GM19240 (cell line): ENCODE data around the gene C1QA.
"Not testable (repeated sequence)": the region's sequence is repeated elsewhere in the genome, so short reads cannot be mapped to it uniquely, and the experiment has no call there.

Source experiments
- DNase-seq: peaks from one replicate; pipeline ENCODE4 v3.0.0; 2011; ENCODE audit warnings: low spot score; ENCODE audit not compliant: insufficient read length

The C1QA gene

DNA sequence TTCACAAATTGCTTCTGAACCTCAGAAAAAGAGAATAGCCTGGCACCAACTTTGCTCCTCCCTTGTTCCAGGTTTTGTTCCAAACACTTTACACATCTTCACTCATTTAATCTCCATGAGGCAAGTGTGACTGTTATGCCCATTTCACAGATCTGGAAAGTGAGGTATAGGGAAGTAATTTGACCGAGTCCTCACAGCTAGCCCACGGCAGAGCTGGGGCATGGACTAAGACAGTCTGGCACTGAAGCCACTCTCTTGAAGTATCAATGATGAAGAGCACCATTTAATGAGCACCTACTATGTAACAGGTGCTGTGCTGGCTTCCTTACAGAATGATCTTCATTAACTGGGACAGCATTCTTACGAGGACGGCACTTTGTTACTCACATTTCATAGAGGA is 35.6 kb downstream of the C1QA start:
- no peak for DNase-seq

DNA sequence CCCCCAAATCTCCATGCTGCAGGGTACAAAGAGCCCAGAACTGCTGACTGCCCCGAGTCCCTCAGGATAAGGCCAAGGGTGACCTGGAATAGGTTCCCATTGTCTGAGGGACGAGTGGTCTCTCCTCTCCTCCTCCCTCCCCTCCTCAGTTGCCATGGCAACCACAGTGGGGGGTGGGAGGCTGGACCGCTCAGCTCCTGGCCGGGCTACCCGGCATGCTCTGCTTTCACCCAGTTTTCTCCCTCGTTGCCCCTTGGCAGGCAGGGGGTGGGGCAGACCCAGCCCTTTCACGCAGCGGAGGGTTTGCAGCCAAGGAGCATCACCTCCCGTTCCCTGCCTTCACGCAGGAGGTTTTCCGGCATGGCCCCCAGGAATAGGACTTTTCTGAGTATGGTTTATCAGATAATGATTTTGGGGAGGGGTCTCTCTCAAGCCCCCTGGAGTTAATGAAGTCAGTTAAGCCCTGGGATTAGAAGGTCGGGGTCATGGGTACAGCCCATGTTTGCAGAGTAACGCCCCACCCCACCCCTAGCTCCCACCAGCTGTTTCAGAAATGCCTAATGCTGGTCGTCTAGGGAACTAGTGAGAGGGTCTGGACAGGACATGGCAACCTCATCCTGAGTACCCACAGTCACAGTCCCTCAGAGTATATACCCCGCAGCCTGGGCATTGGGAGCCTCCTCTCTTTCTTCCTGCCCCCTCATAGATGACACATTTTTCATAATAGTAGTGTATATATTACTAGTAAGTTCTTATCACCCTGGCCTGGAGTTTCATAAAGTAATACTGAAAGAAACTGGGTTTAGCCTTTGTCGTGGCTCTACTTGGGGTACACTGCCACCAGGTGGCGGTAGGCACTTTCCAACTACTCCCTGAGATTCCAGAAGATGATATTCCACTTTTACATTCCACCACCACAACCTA is 37.3 kb downstream of the C1QA start:
- DNase-seq = peak; percentile 47

DNA sequence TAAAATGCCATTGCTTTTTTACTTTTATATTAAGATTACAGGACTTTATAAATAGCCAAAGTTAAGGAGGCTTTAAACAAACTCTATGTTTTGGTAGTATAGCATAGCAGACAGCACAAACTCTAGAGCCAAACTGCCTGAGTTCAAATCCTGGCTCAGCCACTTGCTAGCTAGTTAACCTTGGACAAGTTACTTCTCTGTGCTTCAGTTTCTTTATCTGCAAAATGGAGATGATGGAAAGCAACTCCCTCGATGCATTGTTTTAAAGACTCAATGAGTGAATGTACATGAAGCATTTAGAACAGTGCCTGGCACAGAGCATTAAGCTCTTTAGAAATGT is 38.0 kb downstream of the C1QA start:
- no peak for DNase-seq

DNA sequence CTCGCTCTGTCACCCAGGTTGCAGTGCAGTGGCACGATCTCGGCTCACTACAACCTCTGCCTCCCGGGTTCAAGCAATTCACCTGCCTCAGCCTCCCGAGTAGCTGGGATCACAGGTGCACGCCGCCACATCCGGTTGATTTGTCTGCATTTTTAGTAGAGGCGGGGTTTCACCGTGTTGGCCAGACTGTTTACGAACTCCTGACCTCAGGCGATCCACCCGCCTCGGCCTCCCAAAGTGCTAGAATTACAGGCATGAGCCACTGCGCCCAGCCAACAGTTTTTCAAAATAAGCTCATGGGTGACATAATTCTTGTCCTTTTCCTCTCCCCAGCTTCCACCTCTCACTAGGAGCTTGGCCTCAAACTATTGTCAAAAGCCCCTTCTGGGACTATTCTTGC is 39.7 kb downstream of the C1QA start:
- not testable (repeated sequence) for DNase-seq

DNA sequence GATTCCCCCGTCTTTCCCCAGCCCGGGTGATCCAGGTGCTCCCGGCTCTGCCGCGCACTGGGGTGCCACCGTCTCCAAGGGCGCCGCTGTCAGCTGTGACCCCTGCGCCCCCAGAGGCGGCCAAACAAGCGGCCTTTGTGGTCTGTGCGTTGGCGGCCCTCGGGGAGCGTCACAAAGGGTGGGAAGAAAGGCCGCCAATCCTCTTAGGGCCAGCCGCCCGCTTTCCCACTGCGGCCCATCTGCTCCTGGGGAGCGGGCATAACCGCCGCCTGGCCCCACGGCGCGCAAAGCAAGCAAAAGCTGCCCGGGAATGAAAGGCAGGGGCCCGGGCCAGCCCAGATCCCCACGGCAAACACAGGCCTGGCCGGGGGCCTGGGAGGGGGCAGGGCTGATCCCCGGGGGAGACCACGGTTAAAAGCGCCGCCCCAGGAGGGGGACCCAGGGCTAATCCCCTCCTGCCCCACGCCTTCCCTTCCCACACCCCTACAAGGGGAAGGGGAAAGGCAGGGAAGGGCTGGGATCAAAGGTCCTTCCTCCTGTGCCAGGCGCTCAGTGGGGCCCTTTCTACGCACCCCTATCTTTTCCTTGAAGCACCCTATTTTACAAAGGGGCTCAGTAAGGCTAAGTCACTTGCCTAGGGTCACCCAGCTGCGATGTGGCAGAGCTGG is 40.6 kb downstream of the C1QA start:
- no peak for DNase-seq

DNA sequence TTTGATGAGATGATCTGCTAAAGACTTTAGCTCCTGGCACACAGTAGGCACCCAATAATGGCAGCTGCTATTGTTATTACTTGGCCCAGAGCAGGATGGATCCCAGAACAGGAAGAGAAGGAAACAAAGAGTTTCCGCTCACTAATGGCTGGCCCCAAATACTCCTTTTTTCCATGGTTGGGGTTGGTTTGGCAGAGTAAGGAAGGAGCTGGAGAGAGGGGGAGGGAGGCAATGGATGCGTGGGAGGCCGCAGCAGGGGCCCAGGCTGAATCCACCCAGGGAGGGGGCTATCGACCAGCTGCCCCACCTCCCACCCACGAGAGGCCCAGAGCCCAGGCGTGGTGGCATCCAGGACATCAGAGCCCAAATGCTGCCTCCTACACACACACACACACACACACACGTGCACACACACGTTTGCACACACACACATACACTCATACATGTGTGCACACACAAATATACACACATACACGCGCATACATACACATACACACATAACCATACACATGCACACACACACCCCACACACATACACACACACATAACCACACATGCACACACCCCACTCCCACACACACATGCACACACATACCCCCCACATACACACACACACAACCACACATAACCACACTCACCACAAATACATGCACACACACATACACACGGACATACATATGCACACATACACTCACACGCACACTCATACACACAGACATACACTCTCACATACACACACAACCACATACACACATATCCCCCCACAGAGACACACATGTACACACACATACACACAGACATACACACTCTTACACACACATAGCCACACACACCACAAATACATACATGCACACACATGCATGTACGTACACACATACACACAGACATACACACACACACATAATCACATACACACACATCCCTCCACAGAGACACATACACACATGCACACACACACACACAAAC is 41.8 kb downstream of the C1QA start:
- DNase-seq = no peak

DNA sequence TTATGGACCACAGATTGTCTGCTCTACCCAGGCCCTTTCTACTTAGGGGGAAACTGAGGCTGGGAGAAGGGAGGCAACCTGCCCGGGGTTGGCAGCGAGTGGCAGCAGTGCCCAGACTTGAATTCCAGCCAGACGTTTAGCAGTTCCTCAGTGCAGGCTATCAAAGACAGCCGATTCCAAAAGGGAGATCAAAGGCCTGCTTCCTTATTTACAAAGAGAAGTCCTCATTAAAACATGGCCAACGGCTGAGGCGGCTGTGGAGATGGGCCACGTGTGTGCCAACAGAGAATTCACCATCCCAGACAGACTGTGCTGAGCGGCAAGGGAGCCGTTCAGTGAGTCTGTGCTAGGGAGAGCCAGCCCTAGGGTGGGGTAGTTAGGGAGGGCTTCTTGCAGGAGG is 44.3 kb downstream of the C1QA start:
- DNase-seq = no peak

DNA sequence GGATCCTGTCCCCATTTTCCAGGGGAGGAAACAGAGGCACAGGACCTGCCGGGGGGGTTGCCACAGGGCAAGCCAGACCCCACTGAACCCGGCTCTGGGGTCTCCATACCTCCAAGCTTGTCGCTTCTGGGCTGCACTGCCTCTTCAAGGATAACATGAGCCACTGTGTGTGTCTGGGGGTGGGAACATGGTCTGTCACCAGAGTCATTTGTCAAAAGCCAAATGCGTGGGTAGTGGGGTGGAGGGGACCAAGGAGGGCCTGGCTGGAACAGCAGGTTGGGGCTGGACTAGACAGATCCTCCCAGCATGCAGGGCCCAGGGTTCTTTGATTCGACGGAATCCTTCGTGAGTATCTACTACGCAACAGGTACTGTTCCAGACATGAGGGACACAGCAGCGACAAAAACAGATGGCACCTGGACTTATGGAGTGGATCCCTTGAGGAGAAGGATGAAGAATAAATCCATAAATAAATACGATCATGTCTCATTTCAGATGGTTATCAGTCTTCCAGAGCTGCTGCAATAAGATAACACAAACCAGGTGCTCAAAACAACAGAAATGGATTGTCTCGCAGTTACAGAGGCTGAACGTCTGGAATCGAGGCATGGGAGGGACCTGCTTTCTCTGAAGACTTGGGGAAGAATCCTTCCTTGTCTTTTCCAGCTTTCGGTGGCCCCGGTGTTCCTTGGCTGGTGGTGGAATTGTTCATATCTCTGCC is 45.3 kb downstream of the C1QA start:
- no peak for DNase-seq

DNA sequence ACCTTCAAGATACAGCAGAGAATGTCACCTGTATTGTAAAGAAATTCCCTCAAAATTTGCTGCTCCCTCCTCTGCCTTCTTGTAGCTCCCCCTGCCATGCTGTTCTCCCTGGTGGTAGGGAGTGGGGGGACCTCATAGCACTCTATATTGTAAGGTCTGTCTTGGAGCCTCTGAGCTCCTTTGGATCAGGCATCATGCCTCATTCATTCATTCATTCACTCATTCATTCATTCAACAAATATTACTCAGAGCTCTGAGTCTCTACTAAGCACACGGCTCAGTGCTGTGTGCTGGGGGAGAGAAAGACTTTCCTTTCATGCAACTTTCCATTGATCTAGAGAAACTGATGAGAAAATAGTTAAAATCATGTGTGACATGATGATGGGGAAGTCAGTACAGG is 47.1 kb downstream of the C1QA start:
- no peak for DNase-seq

DNA sequence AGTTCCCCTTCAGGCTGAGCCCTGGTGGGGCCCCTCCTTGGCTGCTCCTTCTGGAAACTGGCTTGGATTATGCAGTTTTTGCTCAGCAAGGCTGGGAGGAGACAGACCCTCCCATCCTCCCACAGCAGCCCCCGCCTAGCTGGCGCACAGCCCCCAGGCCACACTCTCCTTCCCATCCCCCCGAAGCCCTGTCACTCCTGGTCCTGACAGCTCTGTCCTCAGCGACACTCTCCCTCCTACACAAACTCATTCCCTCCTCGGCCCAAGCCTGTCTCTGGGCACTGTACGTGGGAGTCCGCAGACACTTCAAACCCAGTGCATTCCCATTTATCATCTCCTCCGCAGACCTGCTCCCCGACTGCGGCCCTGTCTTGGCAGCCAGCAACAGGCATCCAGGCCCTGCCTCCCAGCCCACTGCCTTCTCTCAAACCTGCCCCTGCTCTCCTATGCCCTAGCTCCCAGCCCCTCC is 49.2 kb downstream of the C1QA start:
- no peak for DNase-seq

DNA sequence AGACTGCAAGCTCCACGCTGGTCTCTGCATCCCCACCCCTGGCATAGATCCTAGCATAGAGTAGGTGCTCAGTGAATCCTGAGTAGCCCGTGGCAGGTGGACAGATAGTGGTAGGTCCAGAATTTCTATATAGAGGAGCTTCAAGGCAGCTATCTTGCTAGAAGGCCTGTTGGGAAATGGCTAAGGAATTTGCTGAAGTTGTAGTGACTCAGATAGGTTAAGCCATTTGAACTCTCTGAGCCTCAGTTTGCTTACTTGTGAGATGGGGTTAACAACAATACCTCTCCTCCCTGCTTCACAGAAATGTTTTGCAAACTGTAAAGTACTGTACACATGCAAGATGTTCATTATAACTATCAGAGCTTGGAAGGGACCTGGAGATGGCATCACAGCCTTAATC is 50.8 kb downstream of the C1QA start:
- no peak for DNase-seq

DNA sequence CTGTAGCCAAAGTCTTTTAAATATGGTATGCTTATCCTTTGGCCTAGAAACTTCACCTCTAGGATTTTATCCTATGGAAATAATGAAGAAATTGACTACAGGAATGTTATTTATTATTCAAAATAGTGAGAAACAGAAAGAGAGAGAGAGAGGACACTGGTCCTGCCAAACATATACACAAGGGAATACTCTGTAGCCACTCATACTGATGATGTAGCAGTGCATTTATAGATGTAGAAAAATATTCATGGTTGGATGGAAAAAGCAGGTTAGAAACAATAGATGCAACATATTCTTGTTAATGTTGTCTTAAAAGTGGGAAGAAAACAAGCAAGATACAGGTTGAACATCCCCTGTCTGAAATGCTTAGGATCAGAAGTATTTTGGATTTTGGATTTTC is 52.0 kb downstream of the C1QA start:
- DNase-seq = no peak
